Myocyte (in vitro differentiated cells): Measurements from ENCODE around the gene ALX1. TPM values are rescaled to one million over a fixed set of nuclear protein-coding genes. Genes with fewer than 3 reads are reported as not detected.
"Not testable (repeated sequence)": the region's sequence is repeated elsewhere in the genome, so short reads cannot be mapped to it uniquely, and the experiment has no call there.

Experiments
- DNase-seq: peaks from one replicate; pipeline ENCODE4 v3.0.0-alpha.2; 2012; ENCODE audit warnings: low read depth
- total RNA-seq: library from RNA; depleted of rRNA; stranded (reverse); fragments of >200 nt; gene quantifications from 2 replicates; pipeline ENCODE4 v1.2.3, GENCODE V29; 2014

Gene ALX1
- total RNA-seq, 1 donor from 2014 or later = not detected

DNA sequence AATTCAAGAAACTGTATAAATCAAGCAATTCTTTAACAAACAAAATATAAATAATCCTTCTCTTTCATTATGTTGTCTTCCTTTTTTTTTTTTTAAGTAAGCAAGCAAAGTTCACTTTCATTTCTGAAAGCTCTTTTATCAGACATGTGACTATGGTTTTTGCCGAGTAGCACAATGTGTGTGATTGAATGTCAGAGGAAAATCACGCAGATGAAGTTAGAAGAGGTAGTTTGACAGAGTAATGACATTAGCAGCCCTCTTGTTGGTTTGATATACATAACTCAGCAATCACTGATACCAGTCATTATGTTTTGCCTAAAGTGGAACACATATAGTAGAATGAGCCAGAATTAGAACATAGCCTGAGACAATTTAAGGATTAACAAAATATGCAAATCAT, 19.0 kb downstream of the ALX1 start:
- DNase-seq = no peak

DNA sequence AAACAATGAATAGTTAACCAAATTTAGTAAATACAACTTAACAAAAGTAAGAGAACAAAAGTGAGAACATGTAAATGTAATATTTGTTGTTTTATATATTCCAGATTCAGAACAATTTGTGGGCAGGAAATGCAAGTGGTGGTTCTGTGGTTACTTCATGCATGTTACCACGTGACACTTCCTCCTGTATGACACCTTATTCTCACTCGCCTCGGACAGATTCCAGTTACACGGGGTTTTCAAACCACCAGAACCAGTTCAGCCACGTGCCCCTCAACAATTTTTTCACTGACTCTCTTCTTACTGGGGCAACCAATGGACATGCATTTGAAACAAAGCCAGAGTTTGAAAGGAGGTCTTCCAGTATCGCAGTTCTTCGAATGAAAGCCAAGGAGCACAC, 21.0 kb downstream of the ALX1 start:
- no peak for DNase-seq

DNA sequence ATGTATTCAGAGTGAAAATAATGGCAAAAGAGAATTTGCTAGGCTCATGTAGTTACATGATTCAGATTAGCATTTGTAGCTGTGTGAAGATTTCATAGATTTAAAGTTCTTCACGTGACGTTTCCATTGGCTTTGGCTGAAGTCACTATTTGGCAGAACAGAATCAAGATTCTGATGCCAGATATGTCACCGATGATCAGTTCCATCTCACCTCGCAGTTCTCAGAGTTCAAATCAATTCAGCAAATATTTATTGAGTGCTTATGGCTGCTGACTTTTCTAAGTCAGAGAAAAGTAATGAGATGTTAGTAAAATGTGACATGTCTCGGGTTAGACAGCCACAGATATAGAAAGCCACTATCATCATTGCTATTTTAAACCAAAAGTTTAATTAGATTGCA, 28.4 kb downstream of the ALX1 start:
- no peak for DNase-seq

DNA sequence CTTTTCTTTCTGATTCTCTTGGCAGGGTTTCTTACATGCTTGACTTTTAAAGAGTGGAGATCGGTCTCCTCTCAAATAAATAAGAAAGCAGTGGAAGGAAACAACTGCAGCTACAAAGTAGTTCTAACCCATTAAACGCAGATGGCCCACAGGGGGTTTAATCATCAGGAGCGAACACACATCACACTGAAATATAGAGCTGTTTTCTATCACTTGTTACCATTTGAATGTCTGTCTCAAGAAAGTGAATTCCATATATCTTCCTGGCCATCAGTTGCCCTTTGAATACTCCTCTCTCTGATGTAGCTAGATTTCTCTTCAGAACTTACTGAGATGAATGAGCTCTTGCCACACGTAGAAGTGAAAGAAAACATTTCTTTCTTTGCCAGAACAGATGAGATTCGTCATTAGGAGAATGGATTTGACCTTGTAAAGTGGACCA, 29.1 kb downstream of the ALX1 start:
- no peak for DNase-seq

DNA sequence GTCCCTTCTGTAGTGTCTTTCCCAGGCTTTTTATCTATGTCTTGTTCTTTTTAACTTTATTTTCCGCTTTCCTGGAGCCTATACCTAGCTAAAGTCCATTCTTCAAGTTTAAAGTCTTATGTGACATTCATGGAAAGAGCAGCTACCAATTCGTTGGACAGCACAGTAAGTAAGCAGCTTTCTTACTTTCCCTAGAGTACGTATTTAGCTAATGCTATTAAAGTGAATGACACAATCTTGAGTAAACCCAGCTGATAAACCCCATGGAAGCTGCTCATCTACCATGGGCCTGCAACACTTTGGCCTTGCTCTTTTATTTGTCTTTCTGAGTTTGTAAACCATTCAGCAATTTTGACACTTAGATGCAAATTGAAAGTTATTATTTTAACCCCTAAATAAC, 30.0 kb downstream of the ALX1 start:
- DNase-seq = no peak

DNA sequence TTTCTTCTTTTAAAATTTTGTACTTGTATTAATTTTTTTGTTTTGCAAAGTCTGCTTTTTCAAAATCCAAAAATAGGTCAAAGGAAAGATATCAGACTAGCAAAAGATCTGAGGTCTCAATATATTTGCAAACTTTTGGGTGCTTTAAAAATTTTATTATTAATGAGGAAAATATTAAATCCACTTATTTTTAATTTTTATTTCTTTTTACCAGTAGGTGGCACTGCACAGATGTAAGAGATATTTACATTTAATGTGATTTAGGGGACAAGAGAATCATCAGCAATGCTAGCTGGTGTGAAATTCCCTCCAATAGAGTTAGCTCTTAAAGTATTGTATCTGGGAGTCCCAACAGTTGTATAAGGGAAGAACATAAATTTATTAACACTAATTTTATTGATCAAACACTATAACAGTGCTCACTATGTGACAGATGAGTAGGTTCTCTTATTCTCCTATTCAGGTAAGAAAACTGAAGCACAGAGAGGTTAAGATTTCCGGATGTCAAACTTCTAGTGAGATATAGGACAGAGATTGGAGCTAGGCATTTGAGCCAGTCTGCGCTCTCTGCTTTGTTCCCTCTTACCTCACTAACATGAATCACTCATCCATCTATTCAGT, 30.5 kb downstream of the ALX1 start:
- no peak for DNase-seq

DNA sequence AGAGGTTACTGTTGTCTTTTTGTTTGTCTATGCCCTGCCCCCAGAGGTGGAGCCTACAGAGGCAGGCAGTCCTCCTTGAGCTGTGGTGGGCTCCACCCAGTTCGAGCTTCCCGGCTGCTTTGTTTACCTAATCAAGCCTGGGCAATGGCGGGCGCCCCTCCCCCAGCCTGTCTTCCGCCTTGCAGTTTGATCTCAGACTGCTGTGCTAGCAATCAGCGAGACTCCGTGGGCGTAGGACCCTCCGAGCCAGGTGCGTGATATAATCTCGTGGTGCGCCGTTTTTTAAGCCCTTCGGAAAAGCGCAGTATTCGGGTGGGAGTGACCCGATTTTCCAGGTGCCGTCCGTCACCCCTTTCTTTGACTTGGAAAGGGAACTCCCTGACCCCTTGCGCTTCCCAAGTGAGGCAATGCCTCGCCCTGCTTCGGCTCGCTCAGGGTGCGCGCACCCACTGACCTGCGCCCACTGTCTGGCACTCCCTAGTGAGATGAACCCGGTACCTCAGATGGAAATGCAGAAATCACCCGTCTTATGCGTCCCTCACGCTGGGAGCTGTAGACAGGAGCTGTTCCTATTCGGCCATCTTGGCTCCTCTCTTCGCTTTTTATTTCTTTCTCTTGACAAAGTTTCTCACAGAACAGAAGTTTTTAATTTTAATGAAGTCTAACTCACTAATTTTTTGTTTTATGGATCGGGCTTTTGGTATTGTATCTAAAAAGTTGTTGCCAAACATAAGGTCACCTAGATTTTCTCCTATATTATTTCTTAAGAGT, 38.0 kb downstream of the ALX1 start:
- DNase-seq = not testable (repeated sequence)

DNA sequence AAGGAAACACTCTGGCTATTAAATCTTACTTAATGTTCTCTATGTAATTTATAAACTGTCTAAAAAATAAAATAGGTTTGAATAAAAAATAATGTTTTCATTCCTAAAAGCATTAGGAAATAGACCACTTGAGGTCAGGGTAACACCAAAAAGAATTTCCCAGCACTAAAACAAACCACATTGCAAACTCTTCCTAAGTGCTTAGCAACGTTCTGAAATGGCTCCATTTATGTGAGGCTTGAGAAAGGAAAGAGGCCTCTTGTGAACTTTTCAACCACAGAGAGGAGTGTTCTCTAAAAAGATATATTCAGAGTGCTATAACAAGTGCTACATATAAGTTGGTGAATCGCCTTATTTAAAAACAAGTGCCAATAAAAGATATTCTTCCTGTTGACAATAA, 42.7 kb downstream of the ALX1 start:
- DNase-seq = peak; percentile 6

DNA sequence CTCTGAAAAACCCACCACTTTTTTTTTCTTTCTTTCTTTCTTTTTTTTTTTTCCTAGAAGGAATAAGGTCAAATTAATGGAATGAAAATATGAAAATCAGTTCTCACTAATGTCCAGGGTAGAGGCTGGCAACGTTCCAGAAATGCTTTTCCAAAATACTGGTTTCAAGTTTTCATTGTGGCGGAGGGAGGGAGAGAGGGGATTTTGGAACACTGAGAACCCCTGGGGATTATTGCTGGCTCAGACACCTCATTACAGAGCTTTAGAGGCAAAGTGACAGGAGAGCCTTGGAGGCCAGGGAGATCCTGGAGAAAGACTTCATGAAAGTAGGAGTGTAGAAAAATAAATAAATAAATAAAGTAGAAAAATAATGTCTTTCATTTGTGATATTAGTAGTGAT, 45.4 kb downstream of the ALX1 start:
- DNase-seq = no peak

DNA sequence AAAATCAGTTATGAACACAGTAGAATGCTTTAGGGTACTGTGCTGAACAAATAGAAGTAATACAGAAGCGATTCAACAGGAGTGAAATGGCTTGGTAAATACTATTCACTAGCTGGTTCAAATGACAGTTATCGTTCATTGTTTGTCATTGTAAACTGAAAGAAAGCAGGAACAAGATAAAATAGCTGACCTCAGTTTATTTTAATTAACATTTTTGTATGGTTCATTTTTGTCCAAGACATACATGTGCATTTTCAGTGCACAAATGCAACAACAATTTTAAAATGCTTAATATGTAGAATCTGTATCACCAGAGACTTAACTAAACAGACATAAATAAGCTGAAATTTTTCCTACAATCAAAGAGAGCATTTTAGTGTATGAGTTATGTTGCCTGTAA, 49.9 kb downstream of the ALX1 start:
- no peak for DNase-seq

DNA sequence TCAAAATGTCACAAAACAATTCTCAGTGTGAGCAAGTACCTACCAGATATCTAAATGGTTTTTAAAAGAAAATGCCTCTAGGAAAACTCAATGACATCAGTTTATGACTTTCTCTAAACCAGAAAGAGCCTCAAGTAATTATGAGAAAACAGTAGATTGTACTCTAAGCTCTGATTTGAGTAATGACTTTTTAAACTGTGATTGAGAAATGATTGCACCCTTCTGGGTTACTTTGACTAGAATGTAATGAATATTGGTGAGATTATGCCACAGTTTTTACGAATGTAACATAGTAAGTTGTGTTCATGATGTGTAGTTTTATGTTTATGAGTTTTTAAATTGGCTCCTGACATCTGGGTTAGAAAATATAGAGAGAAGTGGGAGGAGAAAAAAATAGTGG, 68.8 kb downstream of the ALX1 start:
- no peak for DNase-seq

DNA sequence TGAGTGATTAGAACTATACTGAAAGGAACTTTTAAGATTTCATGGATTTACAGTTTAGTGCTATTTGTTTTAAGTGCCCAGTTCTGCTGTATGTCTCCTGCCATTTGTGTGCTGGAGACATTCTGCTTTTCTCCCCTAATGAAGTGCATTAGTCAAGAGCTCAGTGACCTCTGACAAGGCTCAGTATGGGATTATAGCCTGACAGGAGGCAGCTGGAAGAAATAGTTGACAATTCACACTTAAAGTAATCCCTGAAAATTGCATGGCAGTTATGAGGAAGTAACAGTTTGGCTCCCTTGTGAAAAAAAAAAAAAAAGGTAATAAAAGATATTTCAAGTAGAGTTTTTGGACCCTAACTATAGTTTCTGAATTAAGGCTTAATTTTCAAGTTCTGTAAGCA, 70.3 kb downstream of the ALX1 start:
- no peak for DNase-seq

Other genes starting within 250 kb of the ALX1 start
- not detected in 2 replicates for gene TSPAN19, start 243.9 kb upstream of the ALX1 start, total RNA-seq
- gene LRRIQ1, start 243.9 kb upstream of the ALX1 start, total RNA-seq = 0.10 TPM in 1 of 2 replicates, not detected in the other